CD14-positive monocyte (primary cell): ENCODE results near the gene CSTF1. TPM values are rescaled to one million over a fixed set of nuclear protein-coding genes. Genes with fewer than 3 reads are reported as not detected.

Experiments
- DNase-seq, 3 donors: peaks; one replicate each; pipeline ENCODE4 v3.0.0-alpha.2; 2011 to 2022
- H2AFZ ChIP-seq: 2 replicates; pipeline ENCODE4 v1.6.0; 2012; ENCODE audit warnings: mild to moderate bottlenecking, low read depth, low read length, inconsistent platforms; ENCODE audit not compliant: insufficient read depth, poor library complexity, severe bottlenecking
- H3K27ac ChIP-seq, 2 donors: 1 replicate in 1 of 2; 2 replicates in 1 of 2; pipeline ENCODE4 v1.5.1; 2012 to 2013; ENCODE audit warnings: low read length in 2 of 2, control low read depth in 1 of 2, inconsistent platforms in 1 of 2, low read depth in 1 of 2, mild to moderate bottlenecking in 1 of 2
- H3K27me3 ChIP-seq, 2 donors: one replicate each; pipeline versions ENCODE4 v1.6.0 to v1.6.1; 2011 to 2013; ENCODE audit warnings: low read length in 2 of 2; ENCODE audit not compliant: control insufficient read depth in 2 of 2, insufficient read depth in 2 of 2
- H3K36me3 ChIP-seq, 2 donors: replicated peaks in 1 of 2; 1 replicate in 1 of 2; 2 replicates in 1 of 2; pipeline versions ENCODE4 v1.5.1 to v1.6.1; 2012 to 2013; ENCODE audit warnings: low read length in 2 of 2, control low read depth in 1 of 2, inconsistent platforms in 1 of 2, mild to moderate bottlenecking in 1 of 2; ENCODE audit not compliant: insufficient read depth in 2 of 2, control insufficient read depth in 1 of 2
- H3K4me1 ChIP-seq, 2 donors: 1 replicate in 1 of 2; 2 replicates in 1 of 2; pipeline versions ENCODE4 v1.5.1 to v1.6.1; 2012 to 2013; ENCODE audit warnings: low read length in 2 of 2, control low read depth in 1 of 2, inconsistent platforms in 1 of 2, mild to moderate bottlenecking in 1 of 2, moderate library complexity in 1 of 2; ENCODE audit not compliant: insufficient read depth in 2 of 2, control insufficient read depth in 1 of 2
- H3K4me2 ChIP-seq: replicated peaks from 2 replicates; pipeline ENCODE3; 2012; ENCODE audit warnings: low read length, moderate library complexity, mild to moderate bottlenecking; ENCODE audit not compliant: poor library complexity, severe bottlenecking; ENCODE audit errors: extremely low read depth
- H3K4me3 ChIP-seq, 3 experiments: fragments of 200-600 bp in 1 of 3; sonication (generic) in 1 of 3; replicated peaks in 1 of 3; 1 replicate in 2 of 3; 2 replicates in 1 of 3; pipeline ENCODE4 v1.5.1; 2011 to 2013; ENCODE audit warnings: low read length in 3 of 3, mild to moderate bottlenecking in 3 of 3, control low read depth in 2 of 3, low read depth in 2 of 3, inconsistent platforms in 1 of 3, moderate library complexity in 1 of 3
- H3K79me2 ChIP-seq: 2 replicates; pipeline ENCODE4 v1.6.0; 2012; ENCODE audit warnings: mild to moderate bottlenecking, control low read depth, inconsistent platforms, low read length, moderate library complexity; ENCODE audit not compliant: insufficient read depth
- H3K9ac ChIP-seq: 2 replicates; pipeline ENCODE4 v1.6.0; 2017; ENCODE audit warnings: low read length, mild to moderate bottlenecking; ENCODE audit not compliant: insufficient read depth, poor library complexity, severe bottlenecking
- H3K9me3 ChIP-seq, 2 donors: replicated peaks in 1 of 2; 1 replicate in 1 of 2; 2 replicates in 1 of 2; pipeline versions ENCODE4 v1.5.1 to v1.6.1; 2012 to 2013; ENCODE audit warnings: low read length in 2 of 2, control low read depth in 1 of 2; ENCODE audit not compliant: control insufficient read depth in 1 of 2, insufficient read depth in 1 of 2
- H4K20me1 ChIP-seq: 2 replicates; pipeline ENCODE4 v1.6.0; 2012; ENCODE audit warnings: mild to moderate bottlenecking, low read length, control low read depth, moderate library complexity; ENCODE audit not compliant: insufficient read depth
- H3K27ac Mint-ChIP-seq, 7 donors: one replicate each; pipeline ENCODE4 v1.8.0; 2020; ENCODE audit warnings: mild to moderate bottlenecking in 7 of 7, mixed read lengths in 7 of 7, moderate library complexity in 6 of 7, inconsistent platforms in 2 of 7
- H3K27me3 Mint-ChIP-seq, 3 donors: one replicate each; pipeline ENCODE4 v1.8.0; 2021 to 2022; ENCODE audit warnings: low read depth in 3 of 3, mild to moderate bottlenecking in 3 of 3, mixed read lengths in 3 of 3, moderate library complexity in 3 of 3, inconsistent platforms in 1 of 3
- H3K36me3 Mint-ChIP-seq, 2 donors: one replicate each; pipeline ENCODE4 v1.8.0; 2020; ENCODE audit warnings: mixed read lengths in 2 of 2, inconsistent platforms in 1 of 2, mild to moderate bottlenecking in 1 of 2
- H3K4me1 Mint-ChIP-seq: one replicate; pipeline ENCODE4 v1.8.0; 2020; ENCODE audit warnings: mild to moderate bottlenecking, mixed read lengths
- H3K4me3 Mint-ChIP-seq, 2 donors: one replicate each; pipeline ENCODE4 v1.8.0; 2020; ENCODE audit warnings: mild to moderate bottlenecking in 2 of 2, mixed read lengths in 2 of 2, moderate library complexity in 1 of 2
- H3K9me3 Mint-ChIP-seq, 7 donors: one replicate each; pipeline ENCODE4 v1.8.0; 2020 to 2022; ENCODE audit warnings: mixed read lengths in 7 of 7, mild to moderate bottlenecking in 6 of 7, moderate library complexity in 6 of 7, inconsistent platforms in 2 of 7
- CTCF ChIP-seq: fragments of 200-600 bp; IDR thresholded peaks from one replicate; pipeline ENCODE4 v1.8.0; 2022; ENCODE audit warnings: antibody characterized with exemption, mild to moderate bottlenecking
- WGBS: methylation state at CpG from one replicate; pipeline ENCODE4 v1.1.5; 2013; ENCODE audit warnings: missing lambda C conversion rate; ENCODE audit not compliant: insufficient coverage; 5-methylcytosine and 5-hydroxymethylcytosine counted together
- intact Hi-C, 2 donors: fragments of 100-400 bp; cut with micrococcal nuclease; formaldehyde crosslinking; loops; one replicate each; pipeline versions ENCODE4 v1.15.0 to v1.15.1; 2023
- polyA plus RNA-seq, 3 donors: library from polyadenylated mRNA; depleted of rRNA in 1 of 3; unstranded in 2 of 3; stranded (reverse) in 1 of 3; fragments of 300-500 nt in 2 of 3; fragments of >200 nt in 1 of 3; fragmentation: Illumina TruSeq in 2 of 3; gene quantifications; 1 replicate in 2 of 3; 2 replicates in 1 of 3; pipeline ENCODE4 v1.2.3, GENCODE V29; 2012 to 2021

CSTF1 gene
- polyA plus RNA-seq, 3 donors, result 7.7 to 15.7 (median 10.7) TPM

DNA sequence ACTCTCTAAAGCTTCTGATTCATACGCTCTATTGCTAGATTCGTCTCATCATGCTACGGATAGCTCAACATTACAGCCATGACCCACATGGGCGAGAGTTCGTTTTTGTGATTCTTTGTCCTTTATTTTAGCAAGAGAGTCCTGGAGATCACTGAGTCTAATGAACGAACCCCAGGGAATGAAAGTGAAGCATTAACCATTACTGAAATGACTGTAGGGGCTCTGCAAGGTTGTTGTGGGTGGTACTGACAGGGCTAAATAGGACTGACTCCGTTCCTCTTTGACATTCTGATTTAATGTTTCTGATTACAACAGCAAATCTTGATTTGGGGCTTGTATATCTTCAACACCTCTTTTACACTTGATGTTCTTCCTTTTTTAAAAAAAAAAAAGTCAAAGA is 62.3 kb downstream of the CSTF1 start:
- intact Hi-C loops, result no loop called here
- Mint-ChIP-seq H3K27ac (no peak overlapping the region), H3K4me3 (no peak overlapping the region), H3K36me3 (peaks cover 40 to 50% of the 10 kb centered on the region in 2 donors), H3K4me1 (peaks cover 8% of the 10 kb centered on the region), H3K27me3 (peaks cover 1 to 5% (median 2%) of the 10 kb centered on the region in 3 donors), H3K9me3 (no peaks in the 10 kb centered on the region)
- Histone ChIP-seq H3K4me2 (no peak overlapping the region), H3K4me1 (peaks cover 5 to 10% of the 10 kb centered on the region in 2 donors), H4K20me1 (no peaks in the 10 kb centered on the region), H3K79me2 (no peaks in the 10 kb centered on the region), H3K27ac (no peak overlapping the region), H3K36me3 (peaks cover 20 to 39% of the 10 kb centered on the region in 2 donors), H3K9me3 (no peaks in the 10 kb centered on the region), H2AFZ (no peak overlapping the region), H3K27me3 (no peaks in the 10 kb centered on the region), H3K9ac (no peak overlapping the region), H3K4me3 (no peak overlapping the region)
- no peak for TF ChIP-seq CTCF
- no peak for DNase-seq
- WGBS, result 100% methylated on average over 4 of the region's 7 CpGs

Other genes starting within 250 kb of the CSTF1 start
- gene MC3R, start 143.9 kb upstream of the CSTF1 start, polyA plus RNA-seq, result not detected
- gene FAM210B, start 33.7 kb upstream of the CSTF1 start, polyA plus RNA-seq, result 10 to 100 TPM; 15.2 to 41.3 (median 34.5) TPM
- 1 to 10 TPM; 1.4 to 1.7 (median 1.5) TPM for gene AURKA, start 430 bp upstream of the CSTF1 start, polyA plus RNA-seq
- gene CASS4, start 19.6 kb downstream of the CSTF1 start, polyA plus RNA-seq, result 1 to 10 TPM; 1.9 to 7.4 (median 6.1) TPM
- 100 to 1,000 TPM in 2 of 3 donors, 10 to 100 TPM in 1; 74.3 to 163 (median 148) TPM for gene RTF2, start 76.0 kb downstream of the CSTF1 start, polyA plus RNA-seq
- gene FAM209A, start 132.1 kb downstream of the CSTF1 start, polyA plus RNA-seq, result 1 to 10 TPM in 1 of 3 donors, under 1 TPM in 1, not detected in 1; 0.19 to 3.6 TPM
- 1 to 10 TPM in 1 of 3 donors, under 1 TPM in 2; 0.66 to 1.6 (median 0.84) TPM for gene FAM209B, start 140.6 kb downstream of the CSTF1 start, polyA plus RNA-seq
- gene TFAP2C, start 236.7 kb downstream of the CSTF1 start, polyA plus RNA-seq, result not detected